Cardiac muscle cell (in vitro differentiated cells and primary cell): ENCODE results near the gene GAB2. TPM values are rescaled to one million over a fixed set of nuclear protein-coding genes. Genes with fewer than 3 reads are reported as not detected.

ENCODE experiments used
- DNase-seq, 2 donors: peaks; one replicate each; pipeline versions ENCODE4 v3.0.0 to v3.0.0-alpha.2; 2010 to 2017; ENCODE audit warnings: low read depth in 1 of 2, low spot score in 1 of 2
- H3K27ac ChIP-seq: fragments of 200-600 bp; sonication (generic); 2 replicates; pipeline ENCODE4 v1.5.1; 2016
- H3K27me3 ChIP-seq: fragments of 200-600 bp; sonication (generic); 2 replicates; pipeline ENCODE4 v1.6.0; 2016; ENCODE audit warnings: control low read depth
- H3K36me3 ChIP-seq: fragments of 200-600 bp; sonication (generic); 2 replicates; pipeline ENCODE4 v1.5.1; 2016; ENCODE audit warnings: control low read depth
- H3K4me1 ChIP-seq: fragments of 200-600 bp; sonication (generic); 2 replicates; pipeline ENCODE4 v1.8.1; 2017; ENCODE audit warnings: low read depth, mild to moderate bottlenecking, mixed run types
- H3K4me3 ChIP-seq: fragments of 200-600 bp; sonication (generic); 2 replicates; pipeline ENCODE4 v1.5.1; 2016; ENCODE audit warnings: mild to moderate bottlenecking
- H3K9me3 ChIP-seq: fragments of 200-600 bp; sonication (generic); 2 replicates; pipeline ENCODE4 v1.5.1; 2017; ENCODE audit warnings: low read depth, mild to moderate bottlenecking, control low read depth
- polyA plus RNA-seq: library from polyadenylated mRNA; unstranded; fragments of >200 nt; fragmentation: Nextera tagmentation; extraction: Ambion mirVana; gene quantifications from 2 replicates; pipeline ENCODE4 v1.2.1, GENCODE V29; 2016
- total RNA-seq: library from RNA; depleted of rRNA; stranded (reverse); fragments of >200 nt; gene quantifications from 2 replicates; pipeline ENCODE4 v1.2.3, GENCODE V29; 2016
- TF ChIP-seq, protein P1 (sequence below): IDR thresholded peaks from 2 replicates; pipeline ENCODE4 v1.5.1; 2012; ENCODE audit warnings: low read depth, mild to moderate bottlenecking, low read length

Gene GAB2
- total and polyA plus RNA-seq, 2 experiments from 2014 or later, result 5.3 to 18.0 TPM

DNA sequence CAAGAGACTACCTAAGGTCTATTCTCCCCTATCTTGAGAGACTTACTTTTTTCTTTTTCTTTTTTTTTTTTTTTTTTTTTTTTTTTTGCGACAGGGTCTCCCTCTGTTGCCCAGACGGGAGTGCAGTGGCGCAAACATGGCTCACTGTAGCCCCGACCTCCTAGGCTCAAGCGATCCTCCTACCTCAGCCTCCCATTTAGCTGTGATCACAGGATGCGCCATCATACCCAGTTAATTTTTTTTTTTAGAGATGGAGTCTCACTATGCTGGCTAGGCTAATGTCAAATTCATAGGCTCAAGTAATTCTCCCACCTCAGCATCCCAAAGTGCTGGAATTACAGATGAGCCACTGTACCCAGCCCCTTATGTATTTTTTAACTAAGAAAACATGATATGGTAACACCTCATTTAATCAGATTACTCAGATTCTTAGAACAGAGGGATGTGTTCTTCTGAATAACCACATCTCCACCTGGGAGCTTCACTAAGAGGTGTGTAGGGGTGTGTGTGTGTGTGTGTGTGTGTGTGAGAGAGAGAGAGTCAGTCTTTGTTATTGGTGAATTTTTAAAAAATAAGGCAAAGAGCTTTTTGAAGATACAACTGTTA, 126.0 kb downstream of the GAB2 start:
- Histone ChIP-seq H3K36me3 (no peaks in the 10 kb centered on the region), H3K4me1 (no peaks in the 10 kb centered on the region), H3K9me3 (no peaks in the 10 kb centered on the region), H3K27me3 (no peaks in the 10 kb centered on the region), H3K4me3 (no peak overlapping the region), H3K27ac (no peak overlapping the region)
- no peak for DNase-seq
- TF ChIP-seq, protein P1, sequence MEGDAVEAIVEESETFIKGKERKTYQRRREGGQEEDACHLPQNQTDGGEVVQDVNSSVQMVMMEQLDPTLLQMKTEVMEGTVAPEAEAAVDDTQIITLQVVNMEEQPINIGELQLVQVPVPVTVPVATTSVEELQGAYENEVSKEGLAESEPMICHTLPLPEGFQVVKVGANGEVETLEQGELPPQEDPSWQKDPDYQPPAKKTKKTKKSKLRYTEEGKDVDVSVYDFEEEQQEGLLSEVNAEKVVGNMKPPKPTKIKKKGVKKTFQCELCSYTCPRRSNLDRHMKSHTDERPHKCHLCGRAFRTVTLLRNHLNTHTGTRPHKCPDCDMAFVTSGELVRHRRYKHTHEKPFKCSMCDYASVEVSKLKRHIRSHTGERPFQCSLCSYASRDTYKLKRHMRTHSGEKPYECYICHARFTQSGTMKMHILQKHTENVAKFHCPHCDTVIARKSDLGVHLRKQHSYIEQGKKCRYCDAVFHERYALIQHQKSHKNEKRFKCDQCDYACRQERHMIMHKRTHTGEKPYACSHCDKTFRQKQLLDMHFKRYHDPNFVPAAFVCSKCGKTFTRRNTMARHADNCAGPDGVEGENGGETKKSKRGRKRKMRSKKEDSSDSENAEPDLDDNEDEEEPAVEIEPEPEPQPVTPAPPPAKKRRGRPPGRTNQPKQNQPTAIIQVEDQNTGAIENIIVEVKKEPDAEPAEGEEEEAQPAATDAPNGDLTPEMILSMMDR, result no peak

DNA sequence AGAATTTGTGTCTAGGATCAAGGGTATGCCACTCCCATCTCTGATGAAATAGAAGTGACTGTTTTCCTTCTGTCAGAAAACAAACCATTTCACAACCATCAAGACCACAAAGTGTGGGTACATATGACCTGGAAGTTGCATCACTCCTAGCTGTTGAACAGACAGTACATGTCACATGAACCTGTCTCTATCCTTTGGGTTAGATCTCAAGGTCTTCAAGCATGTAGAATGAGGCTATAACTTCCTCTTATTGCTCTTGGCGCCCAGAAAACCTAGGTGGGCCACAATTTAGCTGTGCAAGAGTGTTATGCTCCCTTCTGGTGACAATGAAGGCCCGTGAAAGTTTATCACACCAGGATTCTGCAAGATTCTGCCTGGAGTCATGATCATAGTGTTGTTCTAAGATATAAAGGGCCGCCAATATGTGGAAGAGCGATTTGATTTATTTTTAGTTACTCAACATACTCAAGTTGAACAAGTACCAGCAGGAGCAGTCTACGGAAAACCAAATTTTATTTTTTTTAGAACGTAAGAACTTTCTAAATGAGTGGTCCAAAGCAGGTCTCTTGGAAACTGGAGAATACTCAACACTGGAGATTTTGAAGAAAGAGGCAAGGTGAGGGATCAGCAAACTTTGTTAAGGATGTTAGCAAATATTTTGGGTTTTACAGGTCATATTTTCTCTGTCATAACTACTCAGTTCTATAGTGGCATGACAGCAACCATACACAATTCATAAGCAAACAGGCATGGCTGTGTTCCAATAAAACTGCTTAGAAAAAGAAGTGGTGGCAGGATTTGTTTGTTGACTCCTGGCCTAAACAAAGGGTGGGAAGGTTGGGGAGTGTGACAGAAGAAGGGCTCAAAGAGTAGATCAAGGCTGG, 127.1 kb downstream of the GAB2 start:
- TF ChIP-seq, protein P1, result no peak
- Histone ChIP-seq H3K27me3 (no peaks in the 10 kb centered on the region), H3K27ac (no peak overlapping the region), H3K36me3 (no peaks in the 10 kb centered on the region), H3K4me1 (no peaks in the 10 kb centered on the region), H3K4me3 (no peak overlapping the region), H3K9me3 (no peaks in the 10 kb centered on the region)
- peak in 1 of 2 donors; percentile 94 for DNase-seq

DNA sequence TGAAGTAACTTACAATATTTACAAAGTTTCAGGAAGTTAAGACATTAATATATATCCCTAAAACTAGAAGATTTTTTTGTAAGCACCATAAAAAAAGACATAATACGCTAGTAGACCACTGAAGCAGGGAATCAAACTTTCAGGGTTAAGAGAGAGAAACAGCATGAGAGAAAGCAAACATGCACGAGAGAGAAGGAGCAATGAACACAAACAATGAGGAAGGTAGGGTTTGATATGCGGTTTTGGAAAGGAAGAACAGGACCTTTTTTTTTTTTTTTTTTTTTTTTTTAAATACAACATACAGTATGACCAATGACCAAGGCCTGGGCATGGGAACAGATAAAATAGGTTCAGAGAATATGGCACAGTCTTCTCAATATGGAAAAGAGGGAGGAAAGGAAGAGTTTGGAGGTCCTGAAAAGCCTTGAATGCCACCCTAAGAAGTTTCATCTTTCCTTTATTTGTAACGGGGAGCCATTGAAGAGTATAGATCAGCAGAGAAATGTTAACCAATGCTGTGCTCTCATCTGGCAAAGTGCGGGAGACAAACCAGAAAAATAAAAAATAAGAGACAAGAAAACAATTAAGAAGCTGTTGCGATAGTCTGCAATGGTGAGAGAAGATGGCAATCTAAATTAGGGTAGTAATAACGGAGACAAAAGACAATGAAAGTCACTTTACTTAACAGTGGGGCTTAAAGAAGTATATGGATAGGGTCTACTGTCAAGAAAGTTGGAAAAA, 127.9 kb downstream of the GAB2 start:
- TF ChIP-seq, protein P1, result no peak
- Histone ChIP-seq H3K4me1 (no peaks in the 10 kb centered on the region), H3K9me3 (no peaks in the 10 kb centered on the region), H3K36me3 (no peaks in the 10 kb centered on the region), H3K27ac (no peak overlapping the region), H3K4me3 (no peak overlapping the region), H3K27me3 (no peaks in the 10 kb centered on the region)
- no peak for DNase-seq

DNA sequence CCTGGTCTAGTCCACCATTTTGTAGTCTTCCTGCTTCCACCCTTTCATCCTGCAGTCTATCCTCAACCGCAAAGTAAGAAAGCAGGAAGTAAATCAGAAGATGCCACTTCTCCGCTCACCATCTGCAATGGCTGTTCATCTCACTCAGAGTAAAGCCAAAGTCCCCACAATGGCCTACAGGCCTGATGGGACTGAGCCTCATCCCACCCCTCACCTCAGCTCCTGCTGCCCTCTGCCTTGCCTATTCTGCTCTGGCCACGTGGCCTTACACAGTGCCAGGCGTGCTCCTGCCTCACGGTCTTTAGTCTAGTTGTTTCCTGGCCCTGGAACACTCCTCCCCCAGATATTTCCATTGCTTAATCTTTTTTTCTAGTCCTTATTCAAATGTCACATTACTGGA, 133.4 kb downstream of the GAB2 start:
- DNase-seq, result no peak
- Histone ChIP-seq H3K4me3 (no peak overlapping the region), H3K27me3 (no peaks in the 10 kb centered on the region), H3K4me1 (no peaks in the 10 kb centered on the region), H3K27ac (no peak overlapping the region), H3K36me3 (no peaks in the 10 kb centered on the region), H3K9me3 (no peaks in the 10 kb centered on the region)
- TF ChIP-seq, protein P1, result no peak

DNA sequence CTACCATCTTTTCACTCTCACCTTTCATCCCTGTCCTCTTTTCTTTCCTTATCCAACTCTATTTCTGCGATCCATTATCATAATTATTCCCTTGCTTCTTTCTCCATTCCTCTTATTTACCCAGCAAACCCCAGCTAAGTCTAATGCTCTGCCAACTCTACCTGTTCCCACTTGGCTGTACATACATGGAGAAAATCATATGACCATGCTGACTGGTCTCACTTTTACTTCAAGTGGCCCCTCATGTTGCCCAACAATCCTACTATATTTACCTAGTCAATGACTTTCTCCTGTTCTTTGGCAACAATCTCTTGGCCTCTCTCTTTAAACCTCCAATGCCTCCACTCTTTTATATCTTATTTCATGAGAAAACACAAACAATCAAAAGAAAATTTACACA, 134.8 kb downstream of the GAB2 start:
- H3K27me3 ChIP-seq, result no peaks in the 10 kb centered on the region
- no peaks in the 10 kb centered on the region for H3K9me3 ChIP-seq
- H3K27ac ChIP-seq, result no peak overlapping the region
- no peak for DNase-seq
- H3K36me3 ChIP-seq, result no peaks in the 10 kb centered on the region
- H3K4me1 ChIP-seq, result peaks cover under 1% of the 10 kb centered on the region
- TF ChIP-seq, protein P1, result no peak
- H3K4me3 ChIP-seq, result no peak overlapping the region
